Neural cell (in vitro differentiated cells): ENCODE measurements around the gene KPNA4.

Experiments
- EP300 ChIP-seq: fragments of 450-650 bp; conservative IDR thresholded peaks from 2 replicates; pipeline ENCODE4 v1.6.1; 2014; ENCODE audit warnings: antibody characterized with exemption, mild to moderate bottlenecking, moderate library complexity; ENCODE audit not compliant: poor library complexity, severe bottlenecking
- EZH2 ChIP-seq: fragments of 200-600, 300-800 bp; shearing (Covaris generic), sonication (generic); IDR thresholded peaks from 2 replicates; pipeline ENCODE4 v1.6.1; 2014; ENCODE audit warnings: antibody characterized with exemption, low read length, borderline replicate concordance, mild to moderate bottlenecking; ENCODE audit not compliant: insufficient read depth, poor library complexity, severe bottlenecking
- MXI1 ChIP-seq: fragments of 450-650 bp; conservative IDR thresholded peaks from 2 replicates; pipeline ENCODE4 v1.6.1; 2014; ENCODE audit warnings: antibody characterized with exemption, mild to moderate bottlenecking; ENCODE audit not compliant: poor library complexity, severe bottlenecking
- POLR2AphosphoS5 ChIP-seq: IDR thresholded peaks from 2 replicates; pipeline ENCODE4 v1.6.1; 2012
- RAD21 ChIP-seq: fragments of 450-650 bp; conservative IDR thresholded peaks from 2 replicates; pipeline ENCODE4 v1.6.1; 2014; ENCODE audit warnings: antibody characterized with exemption, mild to moderate bottlenecking, moderate library complexity
- SMC3 ChIP-seq: fragments of 450-650 bp; conservative IDR thresholded peaks from 2 replicates; pipeline ENCODE4 v1.6.1; 2014; ENCODE audit warnings: antibody characterized with exemption, mild to moderate bottlenecking, moderate library complexity; ENCODE audit not compliant: poor library complexity
- TAF1 ChIP-seq: IDR thresholded peaks from 2 replicates; pipeline ENCODE4 v1.6.1; 2012; ENCODE audit warnings: low read depth
- TF ChIP-seq, protein P1 (sequence below): fragments of 450-650 bp; IDR thresholded peaks from 2 replicates; pipeline ENCODE4 v1.5.1; 2014; ENCODE audit warnings: antibody characterized with exemption, mild to moderate bottlenecking, moderate library complexity; ENCODE audit not compliant: poor library complexity, severe bottlenecking
- TF ChIP-seq, protein P2 (sequence below): IDR thresholded peaks from 2 replicates; pipeline ENCODE4 v1.6.1; 2012; ENCODE audit warnings: borderline replicate concordance

DNA sequence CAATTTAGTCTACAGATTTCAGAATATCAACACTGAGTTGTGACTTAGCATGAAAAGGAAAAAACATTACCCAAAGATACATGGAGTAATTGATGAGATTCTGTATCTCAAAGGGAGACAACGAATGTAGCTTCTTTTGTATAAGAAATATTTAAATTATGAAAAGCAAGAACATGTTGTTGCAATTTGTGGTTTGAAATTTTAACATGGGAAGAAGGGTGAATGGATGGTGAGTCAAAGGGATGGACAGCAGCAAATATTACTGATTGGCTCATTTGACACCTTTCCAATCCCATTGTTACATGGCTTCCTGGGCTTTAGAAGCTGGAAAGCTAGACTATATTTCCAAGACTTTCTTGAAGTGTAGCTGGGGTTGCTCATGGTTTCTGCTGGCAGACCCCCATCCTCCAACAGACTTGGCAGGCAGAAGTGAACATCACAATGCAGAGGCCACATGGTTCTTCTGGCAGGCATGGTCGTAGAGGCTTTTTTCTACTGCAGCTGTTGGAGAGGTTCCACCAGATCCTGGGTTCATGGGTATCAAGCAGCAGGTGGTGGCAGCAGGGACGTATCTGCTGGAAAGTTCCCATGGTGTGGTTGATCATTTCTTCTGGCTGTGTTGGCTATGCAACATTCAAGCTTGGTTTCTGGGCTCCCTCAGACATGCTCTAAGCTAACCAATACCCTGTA lies 47.2 kb upstream of the KPNA4 start:
- TF ChIP-seq, protein P1, sequence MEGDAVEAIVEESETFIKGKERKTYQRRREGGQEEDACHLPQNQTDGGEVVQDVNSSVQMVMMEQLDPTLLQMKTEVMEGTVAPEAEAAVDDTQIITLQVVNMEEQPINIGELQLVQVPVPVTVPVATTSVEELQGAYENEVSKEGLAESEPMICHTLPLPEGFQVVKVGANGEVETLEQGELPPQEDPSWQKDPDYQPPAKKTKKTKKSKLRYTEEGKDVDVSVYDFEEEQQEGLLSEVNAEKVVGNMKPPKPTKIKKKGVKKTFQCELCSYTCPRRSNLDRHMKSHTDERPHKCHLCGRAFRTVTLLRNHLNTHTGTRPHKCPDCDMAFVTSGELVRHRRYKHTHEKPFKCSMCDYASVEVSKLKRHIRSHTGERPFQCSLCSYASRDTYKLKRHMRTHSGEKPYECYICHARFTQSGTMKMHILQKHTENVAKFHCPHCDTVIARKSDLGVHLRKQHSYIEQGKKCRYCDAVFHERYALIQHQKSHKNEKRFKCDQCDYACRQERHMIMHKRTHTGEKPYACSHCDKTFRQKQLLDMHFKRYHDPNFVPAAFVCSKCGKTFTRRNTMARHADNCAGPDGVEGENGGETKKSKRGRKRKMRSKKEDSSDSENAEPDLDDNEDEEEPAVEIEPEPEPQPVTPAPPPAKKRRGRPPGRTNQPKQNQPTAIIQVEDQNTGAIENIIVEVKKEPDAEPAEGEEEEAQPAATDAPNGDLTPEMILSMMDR, result no peak
- TF ChIP-seq EZH2 (no peak), EP300 (no peak), POLR2AphosphoS5 (no peak), TAF1 (no peak), SMC3 (no peak), MXI1 (no peak), RAD21 (no peak)
- TF ChIP-seq, protein P2, sequence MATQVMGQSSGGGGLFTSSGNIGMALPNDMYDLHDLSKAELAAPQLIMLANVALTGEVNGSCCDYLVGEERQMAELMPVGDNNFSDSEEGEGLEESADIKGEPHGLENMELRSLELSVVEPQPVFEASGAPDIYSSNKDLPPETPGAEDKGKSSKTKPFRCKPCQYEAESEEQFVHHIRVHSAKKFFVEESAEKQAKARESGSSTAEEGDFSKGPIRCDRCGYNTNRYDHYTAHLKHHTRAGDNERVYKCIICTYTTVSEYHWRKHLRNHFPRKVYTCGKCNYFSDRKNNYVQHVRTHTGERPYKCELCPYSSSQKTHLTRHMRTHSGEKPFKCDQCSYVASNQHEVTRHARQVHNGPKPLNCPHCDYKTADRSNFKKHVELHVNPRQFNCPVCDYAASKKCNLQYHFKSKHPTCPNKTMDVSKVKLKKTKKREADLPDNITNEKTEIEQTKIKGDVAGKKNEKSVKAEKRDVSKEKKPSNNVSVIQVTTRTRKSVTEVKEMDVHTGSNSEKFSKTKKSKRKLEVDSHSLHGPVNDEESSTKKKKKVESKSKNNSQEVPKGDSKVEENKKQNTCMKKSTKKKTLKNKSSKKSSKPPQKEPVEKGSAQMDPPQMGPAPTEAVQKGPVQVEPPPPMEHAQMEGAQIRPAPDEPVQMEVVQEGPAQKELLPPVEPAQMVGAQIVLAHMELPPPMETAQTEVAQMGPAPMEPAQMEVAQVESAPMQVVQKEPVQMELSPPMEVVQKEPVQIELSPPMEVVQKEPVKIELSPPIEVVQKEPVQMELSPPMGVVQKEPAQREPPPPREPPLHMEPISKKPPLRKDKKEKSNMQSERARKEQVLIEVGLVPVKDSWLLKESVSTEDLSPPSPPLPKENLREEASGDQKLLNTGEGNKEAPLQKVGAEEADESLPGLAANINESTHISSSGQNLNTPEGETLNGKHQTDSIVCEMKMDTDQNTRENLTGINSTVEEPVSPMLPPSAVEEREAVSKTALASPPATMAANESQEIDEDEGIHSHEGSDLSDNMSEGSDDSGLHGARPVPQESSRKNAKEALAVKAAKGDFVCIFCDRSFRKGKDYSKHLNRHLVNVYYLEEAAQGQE, result no peak
